GM19463 (cell line): ENCODE results near the gene RALGDS.
"Not testable (repeated sequence)": the region's sequence is repeated elsewhere in the genome, so short reads cannot be mapped to it uniquely, and the experiment has no call there.

ENCODE experiments used
- ATAC-seq: cut with Tn5 transposase; IDR thresholded peaks from one replicate; pipeline ENCODE4 v1.9.1; 2021; ENCODE audit warnings: mild to moderate bottlenecking, moderate library complexity; ENCODE audit not compliant: unreplicated experiment

Gene RALGDS

DNA sequence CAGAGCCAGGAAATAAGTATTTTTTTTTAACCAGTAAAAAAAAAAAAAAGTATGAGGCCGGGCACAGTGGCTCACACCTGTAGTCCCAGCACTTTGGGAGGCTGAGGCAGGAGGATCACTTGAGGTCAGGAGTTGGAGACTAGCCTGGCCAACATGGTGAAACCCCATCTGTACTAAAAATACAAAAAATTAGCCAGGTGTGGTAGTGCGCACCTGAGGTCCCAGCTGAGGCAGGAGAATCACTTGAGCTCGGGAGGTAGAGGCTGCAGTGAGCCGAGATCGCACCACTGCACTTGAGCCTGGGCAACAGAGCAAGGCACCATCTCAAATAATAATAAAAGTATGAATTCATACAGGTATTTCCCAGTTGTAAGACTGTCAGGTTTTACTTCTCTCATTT lies 48.8 kb downstream of the RALGDS start:
- ATAC-seq = not testable (repeated sequence)

DNA sequence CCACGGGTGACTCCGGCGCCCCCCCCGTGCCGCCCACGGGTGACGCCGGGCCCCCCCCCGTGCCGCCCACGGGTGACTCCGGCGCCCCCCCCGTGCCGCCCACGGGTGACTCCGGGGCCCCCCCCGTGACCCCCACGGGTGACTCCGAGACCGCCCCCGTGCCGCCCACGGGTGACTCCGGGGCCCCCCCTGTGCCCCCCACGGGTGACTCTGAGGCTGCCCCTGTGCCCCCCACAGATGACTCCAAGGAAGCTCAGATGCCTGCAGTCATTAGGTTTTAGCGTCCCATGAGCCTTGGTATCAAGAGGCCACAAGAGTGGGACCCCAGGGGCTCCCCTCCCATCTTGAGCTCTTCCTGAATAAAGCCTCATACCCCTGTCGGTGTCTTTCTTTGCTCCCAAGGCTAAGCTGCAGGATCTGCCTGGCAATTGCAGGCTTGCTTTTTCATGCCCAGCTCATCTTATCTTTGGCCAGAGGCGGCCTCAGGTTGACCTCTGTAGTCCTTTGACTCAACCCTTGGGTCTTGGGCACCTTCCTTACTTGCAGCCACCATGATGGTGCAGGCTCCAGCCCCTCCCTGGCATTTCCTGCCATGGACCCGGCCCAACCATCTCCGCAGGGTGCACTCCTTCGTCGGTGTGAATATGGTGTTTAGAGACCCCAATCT lies 49.4 kb downstream of the RALGDS start:
- ATAC-seq = no peak

DNA sequence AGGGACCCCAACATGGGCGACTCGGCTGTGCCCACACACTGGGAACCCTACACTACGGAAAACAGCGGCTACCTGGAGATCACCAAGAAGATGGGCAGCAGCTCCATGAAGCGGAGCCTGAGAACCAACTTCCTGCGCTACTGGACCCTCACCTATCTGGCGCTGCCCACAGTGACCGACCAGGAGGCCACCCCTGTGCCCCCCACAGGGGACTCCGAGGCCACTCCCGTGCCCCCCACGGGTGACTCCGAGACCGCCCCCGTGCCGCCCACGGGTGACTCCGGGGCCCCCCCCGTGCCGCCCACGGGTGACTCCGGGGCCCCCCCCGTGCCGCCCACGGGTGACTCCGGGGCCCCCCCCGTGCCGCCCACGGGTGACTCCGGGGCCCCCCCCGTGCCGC lies 50.1 kb downstream of the RALGDS start:
- not testable (repeated sequence) for ATAC-seq

DNA sequence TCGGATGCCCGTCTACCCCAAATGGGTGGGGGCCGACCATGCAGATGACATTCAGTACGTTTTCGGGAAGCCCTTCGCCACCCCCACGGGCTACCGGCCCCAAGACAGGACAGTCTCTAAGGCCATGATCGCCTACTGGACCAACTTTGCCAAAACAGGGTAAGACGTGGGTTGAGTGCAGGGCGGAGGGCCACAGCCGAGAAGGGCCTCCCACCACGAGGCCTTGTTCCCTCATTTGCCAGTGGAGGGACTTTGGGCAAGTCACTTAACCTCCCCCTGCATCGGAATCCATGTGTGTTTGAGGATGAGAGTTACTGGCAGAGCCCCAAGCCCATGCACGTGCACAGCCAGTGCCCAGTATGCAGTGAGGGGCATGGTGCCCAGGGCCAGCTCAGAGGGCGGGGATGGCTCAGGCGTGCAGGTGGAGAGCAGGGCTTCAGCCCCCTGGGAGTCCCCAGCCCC lies 50.5 kb downstream of the RALGDS start:
- not testable (repeated sequence) for ATAC-seq

DNA sequence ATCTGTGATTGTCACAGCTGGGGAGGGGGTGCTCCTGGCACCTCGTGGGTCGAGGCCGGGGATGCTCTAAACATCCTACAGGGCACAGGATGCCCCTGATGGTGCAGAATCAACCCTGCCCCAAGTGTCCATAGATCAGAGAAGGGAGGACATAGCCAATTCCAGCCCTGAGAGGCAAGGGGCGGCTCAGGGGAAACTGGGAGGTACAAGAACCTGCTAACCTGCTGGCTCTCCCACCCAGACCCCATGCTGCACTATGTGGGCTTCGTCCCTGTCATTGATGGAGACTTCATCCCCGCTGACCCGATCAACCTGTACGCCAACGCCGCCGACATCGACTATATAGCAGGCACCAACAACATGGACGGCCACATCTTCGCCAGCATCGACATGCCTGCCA lies 52.6 kb downstream of the RALGDS start:
- ATAC-seq = not testable (repeated sequence)

DNA sequence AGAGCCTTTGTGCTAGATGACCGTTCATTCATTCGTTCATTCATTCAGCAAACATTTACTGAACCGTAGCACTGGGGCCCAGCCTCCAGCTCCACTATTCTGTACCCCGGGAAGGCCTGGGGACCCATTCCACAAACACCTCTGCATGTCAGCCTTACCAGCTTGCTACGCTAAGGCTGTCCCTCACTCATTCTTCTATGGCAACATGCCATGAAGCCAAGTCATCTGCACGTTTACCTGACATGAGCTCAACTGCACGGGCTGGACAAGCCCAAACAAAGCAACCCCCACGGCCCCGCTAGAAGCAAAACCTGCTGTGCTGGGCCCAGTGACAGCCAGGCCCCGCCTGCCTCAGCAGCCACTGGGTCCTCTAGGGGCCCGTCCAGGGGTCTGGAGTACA lies 53.2 kb downstream of the RALGDS start:
- no peak for ATAC-seq

DNA sequence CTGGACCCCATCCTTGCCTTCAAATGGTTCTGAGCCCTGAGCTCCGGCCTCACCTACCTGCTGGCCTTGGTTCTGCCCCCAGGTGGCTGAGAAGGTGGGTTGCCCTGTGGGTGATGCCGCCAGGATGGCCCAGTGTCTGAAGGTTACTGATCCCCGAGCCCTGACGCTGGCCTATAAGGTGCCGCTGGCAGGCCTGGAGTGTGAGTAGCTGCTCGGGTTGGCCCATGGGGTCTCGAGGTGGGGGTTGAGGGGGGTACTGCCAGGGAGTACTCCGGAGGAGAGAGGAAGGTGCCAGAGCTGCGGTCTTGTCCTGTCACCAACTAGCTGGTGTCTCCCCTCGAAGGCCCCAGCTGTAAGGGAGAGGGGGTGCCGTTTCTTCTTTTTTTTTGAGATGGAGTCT lies 54.0 kb downstream of the RALGDS start:
- ATAC-seq = no peak

DNA sequence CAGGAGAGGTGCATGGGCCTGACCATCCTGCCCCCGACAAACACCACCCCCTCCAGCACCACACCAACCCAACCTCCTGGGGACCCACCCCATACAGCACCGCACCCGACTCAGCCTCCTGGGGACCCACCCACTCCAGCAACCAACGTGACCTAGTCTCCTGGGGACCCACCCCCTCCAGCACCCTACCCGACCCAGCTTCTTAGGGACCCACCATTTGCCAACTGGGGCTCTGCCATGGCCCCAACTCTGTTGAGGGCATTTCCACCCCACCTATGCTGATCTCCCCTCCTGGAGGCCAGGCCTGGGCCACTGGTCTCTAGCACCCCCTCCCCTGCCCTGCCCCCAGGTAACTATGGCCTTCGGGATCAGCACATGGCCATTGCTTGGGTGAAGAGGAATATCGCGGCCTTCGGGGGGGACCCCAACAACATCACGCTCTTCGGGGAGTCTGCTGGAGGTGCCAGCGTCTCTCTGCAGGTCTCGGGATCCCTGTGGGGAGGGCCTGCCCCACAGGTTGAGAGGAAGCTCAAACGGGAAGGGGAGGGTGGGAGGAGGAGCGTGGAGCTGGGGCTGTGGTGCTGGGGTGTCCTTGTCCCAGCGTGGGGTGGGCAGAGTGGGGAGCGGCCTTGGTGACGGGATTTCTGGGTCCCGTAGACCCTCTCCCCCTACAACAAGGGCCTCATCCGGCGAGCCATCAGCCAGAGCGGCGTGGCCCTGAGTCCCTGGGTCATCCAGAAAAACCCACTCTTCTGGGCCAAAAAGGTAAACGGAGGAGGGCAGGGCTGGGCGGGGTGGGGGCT lies 54.7 kb downstream of the RALGDS start:
- ATAC-seq = no peak

DNA sequence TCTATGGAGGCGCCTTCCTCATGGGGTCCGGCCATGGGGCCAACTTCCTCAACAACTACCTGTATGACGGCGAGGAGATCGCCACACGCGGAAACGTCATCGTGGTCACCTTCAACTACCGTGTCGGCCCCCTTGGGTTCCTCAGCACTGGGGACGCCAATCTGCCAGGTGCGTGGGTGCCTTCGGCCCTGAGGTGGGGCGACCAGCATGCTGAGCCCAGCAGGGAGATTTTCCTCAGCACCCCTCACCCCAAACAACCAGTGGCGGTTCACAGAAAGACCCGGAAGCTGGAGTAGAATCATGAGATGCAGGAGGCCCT lies 56.0 kb downstream of the RALGDS start:
- no peak for ATAC-seq

DNA sequence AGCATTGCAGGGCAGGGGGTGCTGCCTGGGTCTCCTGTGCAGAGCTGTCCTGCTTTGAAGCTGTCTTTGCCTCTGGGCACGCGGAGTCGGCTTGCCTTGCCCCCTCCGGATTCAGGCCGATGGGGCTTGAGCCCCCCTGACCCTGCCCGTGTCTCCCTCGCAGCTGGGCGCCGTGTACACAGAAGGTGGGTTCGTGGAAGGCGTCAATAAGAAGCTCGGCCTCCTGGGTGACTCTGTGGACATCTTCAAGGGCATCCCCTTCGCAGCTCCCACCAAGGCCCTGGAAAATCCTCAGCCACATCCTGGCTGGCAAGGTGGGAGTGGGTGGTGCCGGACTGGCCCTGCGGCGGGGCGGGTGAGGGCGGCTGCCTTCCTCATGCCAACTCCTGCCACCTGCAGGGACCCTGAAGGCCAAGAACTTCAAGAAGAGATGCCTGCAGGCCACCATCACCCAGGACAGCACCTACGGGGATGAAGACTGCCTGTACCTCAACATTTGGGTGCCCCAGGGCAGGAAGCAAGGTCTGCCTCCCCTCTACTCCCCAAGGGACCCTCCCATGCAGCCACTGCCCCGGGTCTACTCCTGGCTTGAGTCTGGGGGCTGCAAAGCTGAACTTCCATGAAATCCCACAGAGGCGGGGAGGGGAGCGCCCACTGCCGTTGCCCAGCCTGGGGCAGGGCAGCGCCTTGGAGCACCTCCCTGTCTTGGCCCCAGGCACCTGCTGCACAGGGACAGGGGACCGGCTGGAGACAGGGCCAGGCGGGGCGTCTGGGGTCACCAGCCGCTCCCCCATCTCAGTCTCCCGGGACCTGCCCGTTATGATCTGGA lies 56.6 kb downstream of the RALGDS start:
- no peak for ATAC-seq

DNA sequence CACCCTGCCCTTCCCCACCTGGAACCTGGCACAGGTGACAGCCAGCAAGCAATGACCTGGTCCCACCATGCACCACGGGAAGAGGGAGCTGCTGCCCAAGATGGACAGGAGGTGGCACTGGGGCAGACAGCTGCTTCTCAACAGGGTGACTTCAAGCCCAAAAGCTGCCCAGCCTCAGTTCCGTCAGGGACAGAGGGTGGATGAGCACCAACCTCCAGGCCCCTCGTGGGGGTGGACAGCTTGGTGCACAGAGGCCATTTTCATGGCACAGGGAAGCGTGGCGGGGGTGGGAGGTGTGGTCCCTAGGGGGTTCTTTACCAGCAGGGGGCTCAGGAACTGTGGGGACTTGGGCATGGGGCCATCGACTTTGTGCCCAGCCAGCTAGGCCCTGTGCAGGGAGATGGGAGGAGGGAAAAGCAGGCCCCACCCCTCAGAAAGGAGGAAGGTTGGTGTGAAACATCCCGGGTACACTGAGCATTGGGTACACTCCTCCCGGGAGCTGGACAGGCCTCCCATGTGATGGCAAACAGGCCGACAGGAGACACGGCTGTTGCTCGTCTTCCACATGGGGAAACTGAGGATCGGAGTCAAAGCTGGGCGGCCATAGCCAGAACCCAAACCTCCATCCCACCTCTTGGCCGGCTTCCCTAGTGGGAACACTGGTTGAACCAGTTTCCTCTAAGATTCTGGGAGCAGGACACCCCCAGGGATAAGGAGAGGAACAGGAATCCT lies 57.4 kb downstream of the RALGDS start:
- ATAC-seq = no peak

DNA sequence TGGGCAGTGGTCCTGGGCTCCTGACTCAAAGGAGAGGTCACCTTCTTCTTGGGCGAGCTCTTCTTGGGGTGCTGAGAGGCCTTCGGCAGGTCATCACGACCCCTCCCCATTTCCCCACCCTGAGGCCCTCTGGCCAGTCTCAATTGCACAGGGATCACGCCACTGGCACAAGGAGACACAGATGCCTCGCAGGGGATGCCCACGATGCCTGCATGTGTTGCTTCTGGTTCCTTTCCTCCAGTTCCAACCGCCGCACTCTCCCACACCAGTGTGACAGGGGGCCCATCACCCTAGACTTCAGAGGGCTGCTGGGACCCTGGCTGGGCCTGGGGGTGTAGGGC lies 57.9 kb downstream of the RALGDS start:
- no peak for ATAC-seq

DNA sequence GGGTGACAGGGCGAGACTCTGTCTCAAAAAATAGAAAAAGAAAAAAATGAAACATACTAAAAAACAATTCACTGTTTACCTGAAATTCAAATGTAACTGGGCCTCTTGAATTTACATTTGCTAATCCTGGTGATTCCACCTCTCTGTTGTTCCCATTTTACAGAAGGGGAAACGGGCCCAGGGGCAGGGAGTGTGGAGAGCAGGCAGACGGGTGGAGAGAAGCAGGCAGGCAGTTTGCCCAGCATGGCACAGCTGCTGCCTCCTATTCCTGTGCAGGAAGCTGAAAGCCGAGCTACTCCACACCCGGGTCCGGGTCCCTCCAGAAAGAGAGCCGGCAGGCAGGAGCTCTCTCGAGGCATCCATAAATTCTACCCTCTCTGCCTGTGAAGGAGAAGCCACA lies 58.5 kb downstream of the RALGDS start:
- not testable (repeated sequence) for ATAC-seq

DNA sequence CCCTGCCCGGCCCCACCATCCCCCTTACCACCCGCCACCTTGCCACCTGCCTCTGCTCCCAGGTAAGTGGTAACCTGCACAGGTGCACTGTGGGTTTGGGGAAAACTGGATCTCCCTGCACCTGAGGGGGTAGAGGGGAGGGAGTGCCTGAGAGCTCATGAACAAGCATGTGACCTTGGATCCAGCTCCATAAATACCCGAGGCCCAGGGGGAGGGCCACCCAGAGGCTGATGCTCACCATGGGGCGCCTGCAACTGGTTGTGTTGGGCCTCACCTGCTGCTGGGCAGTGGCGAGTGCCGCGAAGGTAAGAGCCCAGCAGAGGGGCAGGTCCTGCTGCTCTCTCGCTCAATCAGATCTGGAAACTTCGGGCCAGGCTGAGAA lies 59.3 kb downstream of the RALGDS start, which contains the start of gene CEL:
CEL (plus strand) TSS at position 218 of the 382 bp plus-strand sequence; CDS start at position 240, 22 bp downstream.
- ATAC-seq = not testable (repeated sequence)

DNA sequence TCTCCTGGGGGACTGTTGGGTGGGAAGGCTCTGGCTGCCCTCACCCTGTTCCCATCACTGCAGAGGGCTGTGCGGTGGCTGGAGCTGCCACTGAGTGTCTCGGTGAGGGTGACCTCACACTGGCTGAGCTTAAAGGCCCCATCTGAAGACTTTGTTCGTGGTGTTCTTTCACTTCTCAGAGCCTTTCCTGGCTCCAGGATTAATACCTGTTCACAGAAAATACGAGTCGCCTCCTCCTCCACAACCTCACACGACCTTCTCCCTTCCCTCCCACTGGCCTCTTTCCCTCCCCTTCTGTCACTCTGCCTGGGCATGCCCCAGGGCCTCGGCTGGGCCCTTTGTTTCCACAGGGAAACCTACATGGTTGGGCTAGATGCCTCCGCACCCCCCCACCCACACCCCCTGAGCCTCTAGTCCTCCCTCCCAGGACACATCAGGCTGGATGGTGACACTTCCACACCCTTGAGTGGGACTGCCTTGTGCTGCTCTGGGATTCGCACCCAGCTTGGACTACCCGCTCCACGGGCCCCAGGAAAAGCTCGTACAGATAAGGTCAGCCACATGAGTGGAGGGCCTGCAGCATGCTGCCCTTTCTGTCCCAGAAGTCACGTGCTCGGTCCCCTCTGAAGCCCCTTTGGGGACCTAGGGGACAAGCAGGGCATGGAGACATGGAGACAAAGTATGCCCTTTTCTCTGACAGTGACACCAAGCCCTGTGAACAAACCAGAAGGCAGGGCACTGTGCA lies 59.8 kb downstream of the RALGDS start:
- not testable (repeated sequence) for ATAC-seq

DNA sequence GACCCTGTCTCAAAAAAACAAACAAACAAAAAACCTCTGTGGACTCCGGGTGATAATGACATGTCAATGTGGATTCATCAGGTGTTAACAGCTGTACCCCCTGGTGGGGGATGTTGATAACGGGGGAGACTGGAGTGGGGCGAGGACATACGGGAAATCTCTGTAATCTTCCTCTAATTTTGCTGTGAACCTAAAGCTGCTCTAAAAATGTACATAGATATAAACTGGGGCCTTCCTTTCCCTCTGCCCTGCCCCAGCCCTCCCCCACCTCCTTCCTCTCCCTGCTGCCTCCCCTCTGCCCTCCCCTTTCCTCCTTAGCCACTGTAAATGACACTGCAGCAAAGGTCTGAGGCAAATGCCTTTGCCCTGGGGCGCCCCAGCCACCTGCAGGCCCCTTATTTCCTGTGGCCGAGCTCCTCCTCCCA lies 60.6 kb downstream of the RALGDS start:
- ATAC-seq = no peak

DNA sequence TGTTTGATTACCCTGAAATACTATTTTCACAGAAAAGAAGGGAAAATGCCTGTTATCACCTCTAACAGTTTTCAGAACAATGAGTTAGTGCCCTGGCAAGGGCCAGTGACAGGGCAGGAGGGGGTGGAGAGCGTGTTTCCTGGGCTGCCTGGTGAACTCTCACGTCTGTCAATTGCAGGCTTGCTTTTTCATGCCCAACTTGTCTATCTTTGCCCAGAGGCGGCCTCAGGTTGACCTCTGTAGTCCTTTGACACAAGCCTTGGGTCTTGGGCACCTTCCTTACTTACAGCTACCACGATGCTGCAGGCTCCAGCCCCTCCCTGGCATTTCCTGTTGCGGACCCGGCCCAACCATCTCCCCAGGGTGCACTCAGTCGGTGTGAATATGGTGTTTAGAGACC lies 61.4 kb downstream of the RALGDS start:
- ATAC-seq = no peak

DNA sequence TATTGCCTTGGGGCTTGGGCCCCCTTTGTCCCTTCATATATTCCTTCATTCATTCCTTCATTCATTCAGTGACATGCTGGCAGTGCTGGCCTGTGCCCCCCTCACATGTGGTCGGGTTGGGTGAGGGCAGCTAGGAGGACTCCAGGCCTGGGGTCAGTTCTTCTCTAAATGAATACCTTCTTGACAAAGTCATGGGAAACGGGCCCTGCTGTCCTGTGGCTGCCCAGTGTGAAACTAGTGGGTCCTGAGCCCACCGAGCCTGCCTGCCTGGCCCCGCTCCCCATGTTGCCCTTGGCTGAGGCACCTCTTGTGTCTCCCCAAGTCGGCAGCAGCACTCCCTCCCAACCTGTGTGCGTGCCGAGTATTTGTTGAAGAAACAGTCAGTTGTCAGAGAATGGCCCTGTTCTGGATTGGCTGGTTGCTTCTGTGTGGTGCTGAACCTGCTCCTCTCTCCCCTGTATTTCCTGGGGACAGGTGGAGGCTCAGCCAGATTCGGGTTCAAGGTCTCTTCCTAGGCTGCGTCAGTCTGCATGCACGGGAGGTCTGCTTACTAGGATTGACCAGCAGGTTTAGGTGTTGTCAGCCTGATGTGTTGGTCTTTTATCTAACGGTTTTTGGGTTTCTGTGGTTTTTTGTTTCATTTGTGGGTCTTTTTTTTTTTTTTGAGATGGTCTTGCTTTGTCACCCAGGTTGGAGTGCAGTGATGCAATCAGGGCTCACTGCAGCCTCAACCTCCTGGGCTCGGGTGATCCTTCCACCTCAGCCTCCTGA lies 62.3 kb downstream of the RALGDS start:
- no peak for ATAC-seq

DNA sequence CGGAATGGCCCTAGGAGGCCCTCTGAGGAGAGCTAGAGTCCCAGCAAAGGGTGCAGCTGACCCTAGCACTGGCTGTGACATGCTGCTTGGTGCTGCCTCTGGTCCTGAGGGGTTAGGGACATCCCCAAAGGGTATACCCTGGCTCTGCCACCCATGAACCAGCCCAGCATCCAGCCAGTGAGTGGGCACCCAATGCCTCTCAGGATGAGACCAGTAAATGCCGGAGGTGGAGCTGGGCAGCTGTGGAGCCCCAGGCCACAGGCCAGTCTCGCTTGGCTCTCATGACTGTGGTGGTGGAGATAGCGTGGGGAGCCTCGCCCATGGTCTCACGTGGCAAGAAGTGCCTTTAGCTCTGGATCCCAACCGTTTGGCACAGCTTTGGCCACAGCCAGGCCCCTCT lies 63.0 kb downstream of the RALGDS start:
- no peak for ATAC-seq

DNA sequence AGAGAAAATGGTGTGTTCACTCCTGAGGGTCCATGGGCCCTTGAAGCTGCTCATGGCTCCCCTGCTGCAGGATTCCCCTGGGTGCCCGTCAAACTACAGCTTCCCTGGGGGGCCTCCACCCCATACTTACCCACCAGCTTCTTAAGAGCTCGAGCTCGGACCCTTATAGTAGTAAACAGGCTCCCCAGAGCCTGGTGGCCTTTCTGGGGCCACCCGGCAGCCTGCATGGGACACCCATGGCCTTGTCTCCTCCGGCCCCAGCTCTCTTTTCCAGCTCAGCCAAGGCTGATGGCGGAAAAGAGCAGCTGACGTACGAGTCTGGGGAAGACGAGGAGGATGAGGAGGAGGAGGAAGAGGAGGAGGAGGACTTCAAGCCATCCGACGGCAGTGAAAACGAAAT lies 63.5 kb downstream of the RALGDS start:
- no peak for ATAC-seq
